Stimulated activated CD4-positive, alpha-beta T cell treated with anti-CD3 and anti-CD28 coated beads, Interleukin-4, amount 100 ng/mL, for 24 hours (primary cell): ENCODE results near the gene AKT2.
"Not testable (repeated sequence)": the region's sequence is repeated elsewhere in the genome, so short reads cannot be mapped to it uniquely, and the experiment has no call there.

Experiments
- DNase-seq: peaks from one replicate; pipeline ENCODE4 v3.0.0-alpha.2; 2020

The AKT2 gene

DNA sequence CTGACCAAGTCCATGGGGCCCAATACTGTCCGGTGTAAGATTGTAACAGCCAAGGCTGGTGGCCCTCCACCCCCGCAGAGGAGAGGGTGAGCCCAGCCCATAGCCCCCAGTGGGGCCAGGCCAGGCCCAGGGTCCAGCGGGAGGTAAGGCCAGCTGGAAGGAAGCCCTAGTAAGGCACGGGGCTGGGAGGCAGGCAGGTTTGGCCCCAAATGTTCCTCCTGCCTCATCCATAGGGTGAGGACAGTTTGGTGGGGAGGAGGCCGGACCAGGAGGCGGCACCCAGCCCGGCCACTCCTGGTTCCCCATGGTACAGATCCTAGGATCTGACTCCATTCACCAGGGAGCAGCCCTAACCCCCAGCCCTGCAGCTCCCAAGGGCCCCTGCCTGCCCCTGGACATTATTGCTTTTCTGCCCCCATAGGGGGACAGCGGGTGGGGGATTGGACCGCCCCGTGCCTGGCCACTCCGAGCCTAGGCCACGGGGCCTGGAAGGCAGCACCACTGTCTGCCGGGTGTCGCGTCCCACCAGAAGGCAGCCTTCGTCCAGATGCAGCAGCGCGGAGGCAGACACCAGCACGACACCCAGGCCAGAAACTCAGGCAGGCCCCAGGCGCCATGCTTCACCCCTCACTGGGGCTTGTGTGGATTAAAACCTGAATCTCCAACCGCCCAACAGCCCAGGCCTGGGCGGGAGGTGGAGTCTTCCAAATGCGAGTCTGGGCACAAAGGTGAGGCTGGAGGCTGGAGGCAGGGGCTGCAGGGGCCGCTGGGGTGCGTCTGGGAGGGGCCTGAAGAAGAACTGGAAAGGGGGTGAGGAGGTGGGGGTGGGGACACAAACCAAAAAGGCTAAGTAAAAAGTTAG, 52.0 kb downstream of the AKT2 start:
- no peak for DNase-seq

DNA sequence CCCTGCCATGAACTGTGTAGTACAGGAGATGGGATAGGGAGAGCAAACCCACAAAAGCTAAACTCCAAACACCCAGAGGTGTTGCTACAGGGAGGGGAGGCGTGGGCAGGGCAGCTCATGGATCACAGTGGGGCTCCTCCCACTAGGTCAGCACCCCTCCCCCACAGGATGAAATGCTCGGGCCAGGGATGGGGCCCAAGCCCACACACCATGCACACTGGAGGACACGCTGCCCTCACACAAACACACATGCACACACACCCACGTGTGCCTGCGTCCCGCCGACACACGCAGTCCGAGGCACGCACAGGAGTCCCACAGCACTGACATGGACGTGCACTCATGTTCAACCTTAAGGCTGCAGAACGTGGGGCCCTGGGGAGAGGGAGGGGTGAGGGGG, 52.7 kb downstream of the AKT2 start:
- no peak for DNase-seq

DNA sequence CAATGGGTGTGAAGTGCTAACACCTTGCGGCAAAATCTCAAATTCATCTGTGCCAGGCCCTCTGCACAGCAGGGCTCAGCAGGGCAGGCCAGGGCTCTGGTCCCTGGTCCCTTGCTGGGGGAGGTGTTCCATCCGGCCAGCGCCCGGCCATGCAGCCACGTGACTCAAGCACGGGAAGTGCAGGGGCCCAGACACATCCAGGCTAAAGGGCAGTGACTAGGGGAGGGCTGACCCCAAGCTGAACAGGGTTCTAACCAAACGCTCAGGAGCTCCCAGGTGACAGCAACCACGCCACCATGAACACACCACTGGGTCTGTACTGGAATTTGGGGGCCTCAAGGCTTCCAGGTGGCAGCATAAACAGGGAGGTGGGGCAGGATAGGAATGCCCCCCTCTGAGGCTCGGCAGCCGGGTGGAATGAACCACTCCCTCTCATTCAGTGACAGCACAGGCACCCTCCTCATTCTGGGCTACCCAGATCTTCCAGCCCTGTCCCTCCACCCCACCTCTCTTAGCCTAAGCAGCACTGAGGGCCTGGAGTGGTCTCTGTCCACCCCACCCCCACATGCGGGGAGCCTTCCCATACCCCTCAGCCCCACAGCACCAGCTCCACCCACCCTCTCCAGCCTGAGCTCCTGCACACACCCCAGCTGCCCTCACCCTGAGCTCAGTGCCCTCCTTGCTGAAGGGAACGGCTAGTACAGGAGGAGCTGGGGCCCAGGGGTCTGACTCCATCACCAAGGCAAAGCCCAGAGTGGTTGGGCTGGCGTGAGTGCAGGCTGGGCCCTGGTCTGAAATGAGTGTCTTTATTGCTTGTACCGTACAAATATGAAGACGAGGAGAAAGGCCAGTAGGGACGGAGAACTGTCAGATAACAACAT, 53.4 kb downstream of the AKT2 start:
- DNase-seq: no peak

DNA sequence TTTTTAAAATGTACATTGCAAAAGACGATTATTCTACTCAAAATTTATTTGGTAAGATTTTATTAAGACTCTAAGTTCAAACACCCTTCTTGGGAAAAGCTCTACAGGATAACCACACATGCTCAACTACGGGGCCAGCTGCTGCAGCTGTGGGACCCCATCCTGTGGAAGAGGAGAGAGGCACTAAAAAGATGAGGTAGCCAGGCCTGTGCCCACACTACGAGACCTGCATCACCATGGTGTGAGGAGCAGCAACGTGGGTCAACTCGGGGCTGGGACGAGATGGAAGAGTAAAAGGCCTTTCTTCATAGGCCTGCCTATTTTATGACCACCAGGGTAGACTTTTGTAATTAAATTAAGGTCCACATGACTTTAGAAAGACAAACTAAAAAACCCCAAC, 54.1 kb downstream of the AKT2 start:
- DNase-seq: no peak

DNA sequence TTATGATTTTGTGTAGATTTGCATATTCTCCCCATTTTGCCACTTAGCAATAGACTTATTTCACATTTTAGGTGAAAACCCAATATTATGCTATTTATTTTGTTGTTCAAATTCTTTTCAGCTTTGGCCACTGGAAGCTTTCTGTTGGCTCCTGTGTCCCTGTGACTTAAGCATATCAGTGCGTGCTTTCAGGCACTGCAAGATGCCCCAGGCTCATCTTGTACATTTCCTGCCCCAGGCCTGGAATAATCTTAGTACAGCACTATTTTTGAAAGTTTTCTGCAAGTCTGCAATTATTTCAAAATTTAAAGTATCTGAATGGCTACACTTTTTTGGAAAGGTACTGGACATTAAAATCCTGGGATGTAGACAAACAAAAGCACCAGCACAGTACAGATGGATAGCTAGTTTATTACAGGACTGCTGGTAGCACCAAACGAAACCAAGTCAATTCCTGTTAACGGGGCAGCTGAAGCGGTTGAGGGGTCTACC, 55.2 kb downstream of the AKT2 start:
- DNase-seq: no peak

DNA sequence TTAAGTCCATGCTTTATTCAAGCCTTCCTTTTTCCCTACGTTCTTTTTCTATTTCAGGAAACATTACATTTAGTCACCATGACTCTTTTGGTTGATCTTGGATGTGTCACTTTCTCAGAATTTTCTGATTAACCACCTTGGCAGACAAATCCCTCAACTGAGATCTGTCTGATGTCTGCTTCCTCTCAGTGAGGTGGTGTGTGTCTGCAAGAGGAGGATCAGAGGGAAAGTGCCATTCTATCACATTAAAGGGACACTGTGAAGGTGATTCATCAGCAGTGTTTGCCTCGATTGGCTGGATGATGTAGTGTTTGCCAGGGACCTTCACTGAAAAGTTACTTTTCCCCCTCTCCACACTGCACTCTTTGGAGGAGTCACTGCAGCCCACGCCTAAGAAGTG, 55.7 kb downstream of the AKT2 start:
- peak; percentile 37 for DNase-seq

DNA sequence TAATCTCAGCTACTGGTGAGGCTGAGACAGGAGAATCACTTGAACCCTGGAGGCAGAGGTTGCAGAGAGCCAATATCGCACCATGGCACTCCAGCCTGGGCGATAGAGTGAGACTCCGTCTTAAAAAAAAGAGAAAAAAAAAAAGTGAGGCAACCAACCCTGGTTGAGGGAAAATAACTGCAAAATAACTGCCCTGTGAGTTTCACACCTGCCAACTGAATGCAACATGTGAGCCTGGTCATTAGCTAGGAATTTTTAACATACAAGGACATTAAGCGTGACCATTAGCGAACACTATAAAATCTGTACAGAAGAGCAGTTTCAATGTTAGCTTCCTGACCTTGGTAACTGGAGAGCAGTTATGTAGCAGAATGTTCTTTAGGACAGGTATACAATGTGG, 56.3 kb downstream of the AKT2 start:
- DNase-seq: no peak

DNA sequence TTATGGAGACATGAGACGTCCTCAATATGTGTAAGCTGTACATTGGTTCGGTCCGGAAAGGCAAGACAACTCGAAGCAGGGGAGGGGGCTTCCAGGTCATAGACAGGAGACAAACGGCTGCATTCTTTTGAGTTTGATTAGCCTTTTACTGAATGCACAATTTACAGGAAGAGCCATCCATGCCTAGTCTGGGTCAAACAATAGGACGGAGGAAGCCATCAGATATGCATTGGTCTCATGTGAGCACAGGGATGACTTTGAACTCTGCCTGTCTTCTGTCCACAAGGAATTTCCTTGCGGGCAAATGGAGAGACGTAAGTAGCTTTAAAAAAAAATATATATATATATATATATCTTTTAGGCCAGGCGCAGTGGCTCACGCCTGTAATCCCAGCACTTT, 56.8 kb downstream of the AKT2 start:
- DNase-seq: no peak

DNA sequence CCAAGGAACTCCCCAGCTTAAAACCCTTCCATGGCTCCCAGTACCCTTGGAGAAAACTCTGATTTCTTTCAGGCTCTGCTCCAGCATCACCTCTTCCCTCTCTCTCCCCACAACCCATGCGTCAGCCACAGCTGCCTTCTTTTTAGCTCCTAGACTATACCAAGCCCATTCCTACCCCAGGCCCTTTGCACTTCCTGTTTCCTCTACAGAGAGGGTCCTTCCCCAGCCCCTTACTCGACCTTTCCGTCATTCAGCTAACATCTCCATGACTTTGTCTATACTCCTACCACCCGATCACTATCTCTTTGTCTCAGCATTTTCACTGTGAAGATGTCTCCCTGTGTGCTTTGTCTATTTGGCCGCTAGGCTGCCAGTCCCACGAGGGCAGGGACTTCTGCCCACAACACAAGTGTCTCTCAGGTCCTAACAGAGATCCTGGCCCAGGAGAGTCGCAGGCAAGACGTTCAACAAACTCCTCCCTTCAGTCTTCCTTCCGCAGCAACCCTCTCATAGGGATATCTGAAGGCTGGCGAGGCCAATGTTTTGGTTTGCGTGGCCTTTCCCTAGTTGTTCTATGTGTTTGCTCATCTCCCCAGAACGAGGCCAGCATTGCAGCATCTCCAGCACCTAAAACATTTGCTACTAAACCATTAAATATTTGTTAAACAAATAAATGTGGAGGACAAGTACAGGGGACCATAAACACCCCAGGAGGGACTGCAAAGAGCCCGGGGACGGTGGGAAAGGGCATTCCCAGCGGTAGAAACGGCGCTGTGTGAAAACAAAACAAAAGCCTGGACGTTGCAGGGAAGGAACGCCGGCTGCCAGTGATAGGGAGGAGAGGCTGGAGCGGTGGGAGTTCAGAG, 59.5 kb downstream of the AKT2 start:
- no peak for DNase-seq

DNA sequence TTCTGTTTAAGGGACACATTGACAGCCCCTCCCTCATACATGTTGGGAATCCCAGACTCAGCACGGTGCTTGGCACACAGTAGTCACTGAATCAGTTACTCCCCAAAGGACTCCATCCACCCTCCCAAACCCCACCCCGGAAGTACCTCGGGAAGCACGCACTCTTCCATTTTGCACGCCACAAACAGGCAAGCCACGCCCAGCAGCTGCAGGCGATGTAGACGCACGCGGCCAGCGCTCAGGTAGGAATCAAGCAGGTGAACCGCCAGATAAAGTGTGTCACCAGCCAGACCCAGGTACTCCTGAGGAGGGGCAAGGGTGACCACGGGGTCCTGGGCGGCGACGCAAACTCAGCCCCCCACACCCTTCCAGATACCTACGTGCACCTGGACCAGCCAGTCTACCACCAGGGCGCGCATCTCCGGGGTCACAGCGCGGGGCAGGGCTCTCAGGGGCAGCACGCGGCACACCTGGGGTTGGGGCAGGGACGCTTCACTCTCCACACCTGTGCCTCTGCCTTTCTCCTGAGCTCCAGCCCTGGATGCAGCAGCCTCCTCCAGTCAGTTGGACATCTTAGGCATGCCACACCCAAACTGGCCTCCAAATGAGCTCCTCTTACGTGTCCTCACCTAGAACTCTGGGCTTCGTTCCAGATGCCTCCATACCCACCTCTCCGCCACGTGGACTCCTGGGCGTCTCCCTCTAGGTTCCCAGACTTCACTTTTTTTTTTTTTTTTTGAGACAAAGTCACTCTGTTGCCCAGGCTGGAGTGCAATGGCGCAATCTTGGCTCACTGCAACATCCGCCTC, 60.6 kb downstream of the AKT2 start:
- no peak for DNase-seq

DNA sequence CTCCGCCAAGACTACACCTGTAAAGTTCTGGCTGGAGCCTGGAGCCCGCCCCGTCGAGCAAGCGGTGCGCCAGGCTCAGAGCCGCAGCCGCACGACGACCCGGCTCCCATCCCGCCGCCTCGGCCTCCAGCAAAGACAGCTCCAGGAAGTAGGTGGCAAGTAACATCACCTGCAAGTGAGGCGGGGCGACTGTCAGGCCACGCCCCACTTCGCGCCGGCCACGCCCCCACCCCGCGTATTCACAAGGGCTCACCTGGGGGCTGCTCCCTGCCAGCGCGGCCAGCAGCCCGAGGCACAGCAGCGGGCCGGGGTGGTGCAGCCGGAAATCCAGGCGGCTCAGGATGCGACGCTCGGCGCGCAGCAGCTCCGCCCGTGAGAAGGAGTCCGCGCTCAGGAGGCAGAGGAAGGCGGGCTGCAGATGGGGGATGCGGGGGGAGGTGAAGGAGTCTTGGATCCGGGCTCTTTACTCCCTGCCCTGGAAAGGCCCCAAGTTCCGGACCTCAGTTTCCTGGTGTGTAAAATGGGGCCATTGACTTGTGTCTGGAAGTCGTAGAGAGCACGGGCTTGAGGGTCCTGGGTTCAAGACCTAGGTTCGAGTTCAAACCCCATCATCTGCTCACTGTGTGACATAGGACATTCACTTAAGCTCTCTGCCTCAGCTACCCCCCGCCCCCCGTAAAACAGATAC, 61.9 kb downstream of the AKT2 start:
- peak; percentile 20 for DNase-seq

DNA sequence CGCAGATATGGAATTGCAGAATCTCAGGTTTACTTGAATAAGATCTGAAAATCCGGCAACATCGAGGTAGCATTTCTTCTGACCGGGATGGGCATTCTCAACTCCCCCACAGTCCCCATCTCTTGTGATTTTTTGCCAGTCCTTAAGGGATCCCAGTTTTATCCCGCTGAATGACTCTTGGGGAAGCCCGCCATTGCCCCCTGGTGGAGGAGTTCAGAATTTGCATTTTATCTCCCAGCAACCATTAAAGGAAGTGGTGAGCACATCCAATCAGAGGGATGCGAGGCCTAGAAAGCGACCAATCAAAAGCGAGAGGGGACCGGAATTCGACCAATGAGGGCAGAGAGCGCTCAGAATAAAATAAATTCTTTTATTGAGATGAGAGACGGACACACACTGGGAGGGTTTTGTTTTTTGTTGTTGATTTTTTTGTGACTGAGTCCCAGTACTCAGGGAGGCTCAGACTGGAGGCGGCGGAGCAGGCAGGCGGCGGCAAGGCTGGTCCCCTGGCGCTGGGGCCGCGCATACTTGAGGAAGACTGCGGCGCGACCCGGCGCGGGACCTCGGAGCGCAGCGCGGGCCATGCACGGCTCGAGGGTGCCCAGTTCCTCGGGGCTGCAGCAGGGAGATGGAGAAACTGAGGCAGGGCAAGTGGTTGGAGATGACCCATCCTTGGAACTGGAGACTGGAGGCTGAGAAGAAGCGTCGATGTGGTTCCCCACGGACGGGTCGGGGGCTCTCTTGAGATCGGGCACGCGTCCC, 63.1 kb downstream of the AKT2 start:
- DNase-seq: peak; percentile 80

DNA sequence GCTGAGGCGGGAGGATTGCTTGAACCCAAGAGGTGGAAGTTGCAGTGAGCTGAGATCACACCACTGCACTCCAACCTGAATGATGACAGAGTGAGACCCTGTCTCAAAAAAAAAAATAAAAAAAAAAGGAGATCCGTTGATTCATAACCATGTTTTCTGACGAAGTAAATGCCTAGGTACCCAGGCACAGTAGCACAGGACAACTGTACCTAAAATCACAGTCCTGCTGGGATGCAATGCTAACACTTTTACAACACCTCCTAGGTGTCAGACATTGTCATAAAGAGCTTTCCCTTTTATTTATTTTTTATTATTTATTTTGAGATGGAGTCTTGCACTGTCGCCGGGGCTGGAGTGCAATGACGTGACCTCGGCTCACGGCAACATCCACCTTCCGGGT, 64.5 kb downstream of the AKT2 start:
- DNase-seq: no peak

DNA sequence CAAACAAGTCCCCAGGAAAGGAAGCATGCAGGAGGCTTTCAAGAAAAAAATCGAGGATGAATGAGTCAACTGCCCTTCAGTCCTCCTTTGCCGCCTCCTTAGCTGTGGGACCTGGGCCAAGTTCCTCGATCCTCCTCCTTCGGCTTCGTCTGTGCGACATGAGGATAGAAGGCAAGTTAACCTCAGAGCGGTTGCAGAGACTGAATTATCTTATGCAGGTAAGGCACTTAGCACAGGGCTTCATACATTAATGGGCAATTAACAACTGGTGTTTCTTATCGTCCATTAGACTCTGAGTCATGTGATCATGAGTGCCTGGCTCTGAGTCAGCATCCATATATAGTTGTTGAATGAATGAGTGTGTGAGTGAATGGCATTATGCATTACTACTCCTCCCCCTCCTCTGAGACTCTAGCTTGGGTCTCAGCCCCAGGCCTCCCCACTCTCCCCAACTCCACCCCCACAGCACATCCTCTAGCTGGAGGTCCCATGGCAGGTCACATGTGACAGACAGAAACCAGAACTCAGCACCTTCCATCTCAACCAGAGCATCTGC, 65.3 kb downstream of the AKT2 start:
- no peak for DNase-seq

DNA sequence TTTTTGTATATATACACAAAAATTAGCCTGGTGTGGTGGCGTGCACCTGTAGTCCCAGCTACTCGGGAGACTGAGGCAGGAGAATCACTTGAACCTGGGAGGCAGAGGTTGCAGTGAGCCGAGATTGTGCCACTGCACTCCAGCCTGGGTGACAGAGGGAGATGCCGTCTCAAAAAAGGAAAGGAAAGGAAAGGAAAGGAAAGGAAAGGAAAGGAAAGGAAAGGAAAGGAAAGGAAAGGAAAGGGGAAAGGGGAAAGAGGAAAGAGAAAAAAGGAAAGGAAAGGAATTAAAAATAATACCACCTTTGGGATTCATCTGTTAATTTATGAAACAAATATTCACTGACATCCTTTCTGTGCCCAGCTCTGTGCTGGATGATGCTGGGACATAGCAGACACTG, 66.1 kb downstream of the AKT2 start:
- DNase-seq: not testable (repeated sequence)

DNA sequence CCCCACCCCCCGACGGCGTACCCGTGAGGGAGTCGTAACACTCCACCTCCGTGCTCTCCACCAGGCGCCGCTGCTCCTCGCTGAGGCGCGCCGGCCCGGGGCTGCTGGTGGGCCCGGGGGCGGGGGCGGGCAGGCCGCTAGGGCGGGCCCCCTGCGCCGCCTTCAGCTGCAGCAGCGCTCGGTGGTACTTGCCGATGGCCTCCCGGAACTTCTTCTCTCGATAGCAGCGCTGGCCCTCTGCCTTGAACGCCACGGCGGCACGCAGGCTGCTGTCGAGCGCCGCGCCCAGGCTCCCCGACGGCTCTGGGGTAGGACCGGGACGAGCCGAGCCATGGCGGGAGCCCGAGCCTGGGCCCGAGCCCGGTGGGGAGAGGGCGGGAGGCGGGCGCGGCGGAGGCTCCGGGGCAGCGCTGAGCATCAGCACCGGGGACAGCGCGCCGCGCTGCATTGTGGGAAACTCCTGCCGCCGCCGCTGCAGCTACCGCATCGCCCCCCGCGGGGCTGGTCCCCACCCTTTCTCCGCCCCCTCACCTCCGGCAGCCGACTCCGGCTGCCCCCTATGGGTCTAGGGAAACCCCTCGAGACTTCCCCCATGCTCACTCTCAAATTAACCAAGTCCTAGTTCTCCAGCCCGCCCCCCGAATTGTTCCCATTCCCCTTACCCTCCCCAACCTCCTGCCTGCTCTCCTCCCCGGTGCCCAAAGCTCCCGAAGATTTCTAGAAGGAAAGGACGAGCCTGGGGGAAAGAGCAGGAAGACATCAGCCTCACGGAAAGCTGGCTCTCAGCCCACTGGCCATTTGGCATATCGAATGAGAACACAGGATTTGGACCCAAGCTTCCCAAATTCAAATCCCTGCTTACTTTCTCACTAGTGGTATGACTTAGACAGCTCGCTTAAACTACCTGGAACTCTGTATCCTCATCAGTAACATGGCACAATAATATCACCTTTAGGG, 66.9 kb downstream of the AKT2 start, which contains the start of gene TTC9B:
TSS of gene TTC9B (minus strand) at position 451 of the 957 bp plus-strand sequence. CDS start at position 448, 3 bp downstream.
- DNase-seq: peak; percentile 39

DNA sequence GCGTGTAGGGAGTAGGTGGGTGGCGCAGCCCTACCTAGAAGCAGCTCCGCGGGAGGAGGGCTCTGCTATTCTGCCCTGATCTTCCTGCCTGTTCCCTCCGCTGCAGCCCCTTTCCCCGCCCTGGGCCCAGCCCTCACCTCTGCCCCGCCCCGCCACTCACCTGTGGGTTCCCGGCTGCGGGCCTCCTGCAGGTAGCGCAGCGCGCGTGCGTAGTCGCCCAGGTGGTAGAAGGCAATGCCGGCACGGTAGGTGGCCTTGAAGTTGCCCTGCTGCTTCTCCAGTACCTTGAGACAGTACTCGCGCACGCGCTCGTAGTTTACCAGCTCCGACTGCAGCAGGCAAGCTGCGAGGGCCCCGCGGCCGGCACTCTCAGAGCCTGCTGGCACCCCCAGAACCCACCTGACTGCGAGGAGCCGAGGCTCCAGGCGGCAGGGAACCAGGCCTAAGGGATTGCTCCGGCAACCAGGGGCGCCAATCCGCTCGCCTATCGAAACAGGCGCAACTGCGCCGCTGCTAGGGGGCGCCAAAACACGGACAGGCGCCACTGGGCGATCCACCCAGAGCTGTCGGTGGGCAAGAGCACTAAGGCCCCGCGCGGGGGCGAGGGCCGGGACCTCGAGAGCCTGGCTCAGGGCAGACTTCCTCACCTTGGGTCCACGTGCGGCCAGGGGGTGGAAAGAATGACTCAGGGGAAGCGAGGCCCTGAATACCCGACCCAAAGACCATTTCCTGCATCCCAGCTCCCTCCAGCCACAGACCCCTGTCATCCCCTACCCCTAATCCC, 67.9 kb downstream of the AKT2 start:
- DNase-seq: no peak

DNA sequence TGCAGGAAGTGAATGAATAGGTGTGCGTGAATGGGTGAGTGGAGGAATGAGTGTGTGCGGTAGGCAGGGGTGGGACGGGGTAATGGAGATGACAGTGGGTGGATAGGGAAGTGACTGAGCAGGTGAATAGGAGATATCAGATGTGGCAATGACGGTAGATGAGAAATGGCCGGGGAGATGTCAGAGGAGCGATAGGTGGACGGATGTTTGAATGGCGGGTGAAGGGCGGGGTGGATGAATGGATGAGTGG, 68.4 kb downstream of the AKT2 start:
- no peak for DNase-seq
